Activated CD8-positive, alpha-beta memory T cell treated with anti-CD3 and anti-CD28 coated beads, Interleukin-2, amount 50 U/mL, for 24 hours (primary cell): Measurements from ENCODE around the gene EPHA10.

Experiments used
- DNase-seq: peaks from one replicate; pipeline ENCODE4 v3.0.0-alpha.2; 2020; ENCODE audit errors: extremely low read depth

EPHA10 gene

GRCh38 chr1:37734629-37735591, 30.0 kb downstream of the EPHA10 start:
- no peak for DNase-seq

GRCh38 chr1:37732111-37732780, 32.7 kb downstream of the EPHA10 start:
- no peak for DNase-seq

- no peak for DNase-seq
These were observed 33.5 kb downstream of the EPHA10 start for GRCh38 chr1:37731312-37732019.

- no peak for DNase-seq
These were observed 34.5 kb downstream of the EPHA10 start for GRCh38 chr1:37730376-37730775.

- DNase-seq, result no peak
These were observed 36.5 kb downstream of the EPHA10 start for GRCh38 chr1:37728416-37728815.

- DNase-seq, result no peak
These were observed 38.0 kb downstream of the EPHA10 start for GRCh38 chr1:37726751-37727585.

GRCh38 chr1:37725851-37726613, 38.9 kb downstream of the EPHA10 start:
- no peak for DNase-seq

- DNase-seq, result no peak
These were observed 40.3 kb downstream of the EPHA10 start for GRCh38 chr1:37724575-37724974.

- no peak for DNase-seq
These were observed 41.4 kb downstream of the EPHA10 start for GRCh38 chr1:37723390-37724078.

- no peak for DNase-seq
These were observed 41.9 kb downstream of the EPHA10 start for GRCh38 chr1:37723072-37723389.

GRCh38 chr1:37722181-37723071, 42.5 kb downstream of the EPHA10 start:
- no peak for DNase-seq

- DNase-seq, result no peak
These were observed 43.4 kb downstream of the EPHA10 start for GRCh38 chr1:37721565-37721964.

- DNase-seq, result no peak
These were observed 44.4 kb downstream of the EPHA10 start for GRCh38 chr1:37720231-37721130.

GRCh38 chr1:37719572-37720195, 45.2 kb downstream of the EPHA10 start:
- DNase-seq, result no peak

GRCh38 chr1:37718901-37719571, 45.9 kb downstream of the EPHA10 start:
- DNase-seq, result no peak

- DNase-seq, result no peak
These were observed 46.6 kb downstream of the EPHA10 start for GRCh38 chr1:37718181-37718900.
